ENCODE measurements around the gene MTHFD1L.

The MTHFD1L gene

GRCh38 chr6:151051164-151051563, 185.7 kb downstream of the MTHFD1L start:
- TF ChIP-seq CTCF (conservative IDR thresholded peaks at IDR 0.05; ENCODE audit: low read depth, low read length), result no peak
- no peak overlapping the region for H3K4me3 ChIP-seq (IDR thresholded peaks at IDR 0.05; ENCODE audit: insufficient read depth, low read depth, low read length)
- no peak overlapping the region for H2AFZ ChIP-seq (ENCODE audit: low read depth)
- H3K79me2 ChIP-seq (ENCODE audit: insufficient read depth, low read depth), result no peaks in the 10 kb centered on the region
- no peaks in the 10 kb centered on the region for H3K27me3 ChIP-seq (ENCODE audit: insufficient read depth, low read depth)
- no peaks in the 10 kb centered on the region for H3K36me3 ChIP-seq (ENCODE audit: insufficient read depth)
- no peak overlapping the region for H3K9ac ChIP-seq
- H4K20me1 ChIP-seq (ENCODE audit: insufficient read depth), result no peaks in the 10 kb centered on the region
- H3K4me1 ChIP-seq (ENCODE audit: low read depth, poor library complexity, severe bottlenecking), result no peaks in the 10 kb centered on the region
- H3K27ac ChIP-seq, result no peak overlapping the region
- no peak overlapping the region for H3K4me2 ChIP-seq

- no peaks in the 10 kb centered on the region for H3K36me3 ChIP-seq (ENCODE audit: insufficient read depth)
- H3K4me1 ChIP-seq (ENCODE audit: low read depth, poor library complexity, severe bottlenecking), result no peaks in the 10 kb centered on the region
- no peaks in the 10 kb centered on the region for H4K20me1 ChIP-seq (ENCODE audit: insufficient read depth)
Measured at GRCh38 chr6:151052021-151052646, 186.6 kb downstream of the MTHFD1L start.

GRCh38 chr6:151054306-151054705, 188.8 kb downstream of the MTHFD1L start:
- no peak overlapping the region for H3K4me2 ChIP-seq
- H3K4me1 ChIP-seq (ENCODE audit: low read depth, poor library complexity, severe bottlenecking), result no peaks in the 10 kb centered on the region
- no peaks in the 10 kb centered on the region for H3K79me2 ChIP-seq (ENCODE audit: insufficient read depth, low read depth)
- no peak for TF ChIP-seq CTCF (conservative IDR thresholded peaks at IDR 0.05; ENCODE audit: low read depth, low read length)
- no peak overlapping the region for H3K27ac ChIP-seq
- H2AFZ ChIP-seq (ENCODE audit: low read depth), result no peak overlapping the region
- H3K9ac ChIP-seq, result no peak overlapping the region
- H3K27me3 ChIP-seq (ENCODE audit: insufficient read depth, low read depth), result no peaks in the 10 kb centered on the region
- H3K4me3 ChIP-seq (IDR thresholded peaks at IDR 0.05; ENCODE audit: insufficient read depth, low read depth, low read length), result no peak overlapping the region
- H4K20me1 ChIP-seq (ENCODE audit: insufficient read depth), result no peaks in the 10 kb centered on the region
- no peaks in the 10 kb centered on the region for H3K36me3 ChIP-seq (ENCODE audit: insufficient read depth)

More at GRCh38 chr6:151052021-151052646, 186.6 kb downstream of the MTHFD1L start:
- H2AFZ ChIP-seq (ENCODE audit: low read depth), result no peak overlapping the region
- H3K4me3 ChIP-seq (IDR thresholded peaks at IDR 0.05; ENCODE audit: insufficient read depth, low read depth, low read length), result no peak overlapping the region
- no peak for TF ChIP-seq CTCF (conservative IDR thresholded peaks at IDR 0.05; ENCODE audit: low read depth, low read length)
- no peaks in the 10 kb centered on the region for H3K79me2 ChIP-seq (ENCODE audit: insufficient read depth, low read depth)
- H3K27me3 ChIP-seq (ENCODE audit: insufficient read depth, low read depth), result no peaks in the 10 kb centered on the region
- H3K4me2 ChIP-seq, result no peak overlapping the region
- no peak overlapping the region for H3K9ac ChIP-seq
- H3K27ac ChIP-seq, result no peak overlapping the region

DNA sequence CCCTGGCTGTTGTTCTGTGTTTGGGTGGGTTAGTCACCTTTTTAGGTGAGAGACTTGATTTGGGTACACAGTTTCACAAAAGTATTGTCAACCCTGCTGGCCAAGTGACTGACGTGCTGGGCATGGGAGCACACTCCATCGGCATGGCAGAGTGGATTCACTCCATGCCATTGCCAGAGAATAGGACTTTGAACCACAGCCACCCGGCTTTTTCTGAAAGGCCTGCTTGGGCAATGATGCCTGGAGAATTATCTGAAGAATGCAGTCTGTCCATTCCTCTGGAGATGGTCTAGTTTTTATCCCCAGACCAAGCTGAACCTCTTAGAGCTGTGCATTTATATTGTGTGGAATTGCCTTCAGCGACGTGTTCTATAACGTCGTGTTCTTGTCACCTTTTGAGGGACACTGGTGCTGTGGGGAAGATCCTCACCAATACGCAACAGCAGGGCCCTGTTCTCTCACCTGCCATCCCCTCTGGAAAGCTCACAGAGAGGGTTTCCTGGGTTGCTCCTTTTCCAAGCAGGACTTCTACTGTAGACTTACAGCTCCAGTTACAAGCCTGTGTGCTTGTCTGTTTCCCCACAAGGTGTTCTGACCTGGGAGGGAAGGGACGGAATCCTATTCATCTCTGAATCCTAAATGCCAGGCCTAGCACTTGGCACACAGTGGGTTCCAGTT, 190.9 kb downstream of the MTHFD1L start:
- Histone ChIP-seq H2AFZ (ENCODE audit: low read depth) (no peak overlapping the region), H3K4me2 (no peak overlapping the region), H3K9ac (no peak overlapping the region), H3K79me2 (ENCODE audit: insufficient read depth, low read depth) (no peaks in the 10 kb centered on the region), H3K4me3 (IDR thresholded peaks at IDR 0.05; ENCODE audit: insufficient read depth, low read depth, low read length) (no peak overlapping the region), H4K20me1 (ENCODE audit: insufficient read depth) (no peaks in the 10 kb centered on the region), H3K27me3 (ENCODE audit: insufficient read depth, low read depth) (no peaks in the 10 kb centered on the region), H3K4me1 (ENCODE audit: low read depth, poor library complexity, severe bottlenecking) (no peaks in the 10 kb centered on the region), H3K27ac (no peak overlapping the region), H3K36me3 (ENCODE audit: insufficient read depth) (no peaks in the 10 kb centered on the region)
- TF ChIP-seq CTCF (conservative IDR thresholded peaks at IDR 0.05; ENCODE audit: low read depth, low read length), result no peak

Measured in KMS-11 (cell line).